GM18511 (cell line): Measurements from ENCODE around the gene LRRC59.
"Not testable (repeated sequence)": the region's sequence is repeated elsewhere in the genome, so short reads cannot be mapped to it uniquely, and the experiment has no call there.

ENCODE experiments used
- ATAC-seq: cut with Tn5 transposase; IDR thresholded peaks from one replicate; pipeline ENCODE4 v1.9.1; 2021; ENCODE audit warnings: mild to moderate bottlenecking, moderate library complexity; ENCODE audit not compliant: unreplicated experiment

Gene LRRC59

GRCh38 chr17:50348522-50349242, 48.6 kb downstream of the LRRC59 start:
- no peak for ATAC-seq

GRCh38 chr17:50347894-50348291, 49.4 kb downstream of the LRRC59 start:
- no peak for ATAC-seq

GRCh38 chr17:50347117-50347893, 50.0 kb downstream of the LRRC59 start:
- ATAC-seq, result no peak

- ATAC-seq, result peak; percentile 66
Observed at GRCh38 chr17:50346313-50347116, 50.8 kb downstream of the LRRC59 start.

DNA sequence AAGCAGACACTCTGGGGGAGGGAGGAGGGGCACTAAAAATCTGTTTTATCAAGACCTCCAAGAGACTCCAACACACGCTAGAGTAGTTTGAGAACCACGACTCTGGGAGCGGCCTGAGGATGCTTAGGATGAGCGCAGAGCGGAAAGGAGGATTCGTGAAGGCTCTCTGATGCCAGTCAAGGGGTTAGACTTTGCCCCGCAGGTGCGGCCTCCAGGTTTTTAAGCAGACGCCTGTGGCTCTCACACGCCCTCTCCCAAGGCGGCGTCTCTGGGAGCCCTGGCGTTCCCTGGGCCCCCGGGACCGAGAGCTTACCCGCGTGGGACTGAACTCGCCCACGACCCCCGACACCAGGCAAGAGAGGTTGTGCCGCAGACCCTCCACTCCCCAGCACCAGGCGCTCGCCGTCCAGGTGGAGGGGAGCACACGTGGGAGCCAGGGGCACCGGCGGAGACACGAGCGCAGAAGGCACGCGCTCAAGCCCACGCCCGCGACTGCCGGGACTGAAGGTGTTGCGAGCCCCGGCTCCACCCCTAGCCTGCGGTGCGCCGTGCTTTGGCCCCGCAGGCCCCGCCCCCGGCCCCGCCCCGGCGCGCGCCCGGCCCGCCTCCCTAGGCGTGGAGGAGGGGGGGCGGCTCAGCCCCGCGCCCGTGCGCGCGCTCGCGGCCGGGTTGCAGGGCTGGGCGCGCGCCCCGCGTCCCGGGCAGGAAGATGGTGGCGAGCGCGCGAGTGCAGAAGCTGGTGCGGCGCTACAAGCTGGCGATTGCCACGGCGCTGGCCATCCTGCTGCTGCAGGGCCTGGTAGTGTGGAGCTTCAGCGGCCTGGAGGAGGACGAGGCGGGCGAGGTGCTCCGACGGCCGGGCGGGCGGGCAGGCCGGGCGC, 51.7 kb downstream of the LRRC59 start, which contains the start of gene XYLT2:
Gene XYLT2 (plus strand): TSS at position 695 of the 881 bp plus-strand sequence. CDS start 15 bp downstream, at position 710.
- peak; percentile 78 for ATAC-seq

GRCh38 chr17:50344731-50345365, 52.5 kb downstream of the LRRC59 start:
- no peak for ATAC-seq

DNA sequence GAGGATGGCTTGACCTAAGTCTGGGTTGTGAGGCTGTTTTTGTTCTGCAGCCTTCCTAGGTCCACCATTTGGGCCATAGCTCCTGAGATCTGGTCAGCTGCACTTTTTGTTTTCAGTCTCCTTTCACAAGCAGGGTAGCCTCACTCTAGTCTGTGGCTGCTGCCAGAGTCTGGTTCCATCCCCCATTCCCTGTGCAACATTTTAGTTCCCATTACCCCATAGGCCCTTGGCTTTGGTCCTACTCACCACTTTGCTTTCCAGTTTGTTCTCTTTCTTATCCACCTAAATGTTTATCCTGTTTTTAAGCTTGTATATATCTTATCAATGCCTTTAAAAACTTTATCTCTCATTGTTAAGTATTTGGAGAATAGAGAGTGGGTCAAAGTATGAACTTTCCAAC, 57.9 kb downstream of the LRRC59 start:
- no peak for ATAC-seq

DNA sequence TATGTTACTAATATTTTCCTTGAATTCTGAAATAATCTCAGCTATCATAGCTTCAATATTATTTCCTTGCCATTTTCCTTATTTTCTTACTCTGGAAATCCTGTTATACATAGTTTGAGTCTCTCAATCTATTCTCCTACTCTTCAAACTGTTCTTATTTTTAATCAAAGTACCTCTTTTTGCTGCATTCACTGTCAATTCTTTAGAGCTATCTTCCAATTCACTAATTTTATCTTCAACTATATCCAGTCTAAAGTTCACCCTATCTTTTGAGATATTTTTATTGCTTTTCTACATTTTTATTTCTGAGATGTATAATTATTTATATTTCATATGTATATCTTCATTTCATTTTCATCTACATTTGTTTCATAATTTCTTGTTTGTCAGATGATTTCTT, 58.7 kb downstream of the LRRC59 start:
- no peak for ATAC-seq

GRCh38 chr17:50337956-50338355, 59.4 kb downstream of the LRRC59 start:
- no peak for ATAC-seq

DNA sequence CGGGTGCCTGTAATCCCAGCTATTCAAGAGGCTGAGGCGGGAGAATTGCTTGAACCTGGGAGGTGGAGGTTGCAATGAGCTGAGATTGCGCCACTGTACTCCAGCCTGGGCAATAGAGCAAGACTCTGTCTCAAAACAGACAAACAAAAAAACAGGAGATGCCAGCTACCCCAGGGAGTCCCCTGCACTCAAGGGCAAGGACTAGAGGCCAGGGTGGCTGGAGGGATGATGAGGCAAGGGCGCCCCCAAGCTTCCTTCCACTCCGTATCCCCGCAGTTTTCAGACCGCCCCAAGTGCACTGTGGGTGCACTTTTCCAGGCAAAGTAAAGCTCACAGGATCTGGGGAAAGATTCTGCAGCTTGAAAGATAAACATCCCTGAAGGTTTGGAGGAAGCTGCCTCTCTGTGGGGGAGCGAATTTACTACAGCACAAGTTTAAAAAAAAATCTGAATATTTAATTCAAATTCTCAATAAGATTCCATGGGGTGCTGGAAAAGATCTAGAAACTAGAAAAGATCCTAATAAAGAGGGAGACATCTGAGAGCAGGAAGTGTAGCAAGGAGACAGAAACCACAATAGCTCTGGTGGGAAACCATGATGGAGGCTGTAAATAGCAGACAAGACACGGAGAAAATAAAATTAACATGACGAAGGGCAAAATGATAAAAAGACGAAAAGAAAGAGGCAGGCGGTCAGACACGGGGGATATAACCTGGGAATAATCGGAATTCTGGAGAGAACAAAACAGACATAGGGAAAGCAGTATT, 63.8 kb downstream of the LRRC59 start:
- not testable (repeated sequence) for ATAC-seq

- ATAC-seq, result no peak
Observed at GRCh38 chr17:50332196-50332595, 65.1 kb downstream of the LRRC59 start.
